OCI-M1 (cell line): ENCODE measurements around the gene VPS35.
"Not testable (repeated sequence)": the region's sequence is repeated elsewhere in the genome, so short reads cannot be mapped to it uniquely, and the experiment has no call there.

Experiments
- DNase-seq: peaks from one replicate; lab custom pipeline; 2025; lab: John Stamatoyannopoulos, UW

The VPS35 gene

DNA sequence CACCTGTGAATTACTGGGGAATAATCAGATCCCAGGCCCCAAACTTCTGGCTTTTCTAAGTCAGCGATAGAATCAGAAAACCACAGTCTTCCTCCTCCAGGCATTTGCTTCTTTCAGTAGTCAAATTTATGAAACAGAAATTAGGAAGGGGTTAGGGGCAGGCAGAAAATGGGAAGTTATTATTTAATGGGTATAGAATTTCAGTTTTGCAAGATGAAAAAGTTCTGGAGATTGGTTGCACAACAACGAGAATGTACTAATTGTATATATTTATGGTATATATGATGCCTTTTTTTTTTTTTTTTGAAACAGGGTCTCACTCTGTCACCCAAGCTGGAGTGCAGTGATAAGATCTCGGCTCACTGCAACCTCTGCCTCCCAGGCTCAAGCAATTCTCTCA, 23.9 kb upstream of the VPS35 start:
- DNase-seq: peak; percentile 4

- no peak for DNase-seq
Measured at GRCh38 chr16:46711106-46712058, 22.4 kb upstream of the VPS35 start.

DNA sequence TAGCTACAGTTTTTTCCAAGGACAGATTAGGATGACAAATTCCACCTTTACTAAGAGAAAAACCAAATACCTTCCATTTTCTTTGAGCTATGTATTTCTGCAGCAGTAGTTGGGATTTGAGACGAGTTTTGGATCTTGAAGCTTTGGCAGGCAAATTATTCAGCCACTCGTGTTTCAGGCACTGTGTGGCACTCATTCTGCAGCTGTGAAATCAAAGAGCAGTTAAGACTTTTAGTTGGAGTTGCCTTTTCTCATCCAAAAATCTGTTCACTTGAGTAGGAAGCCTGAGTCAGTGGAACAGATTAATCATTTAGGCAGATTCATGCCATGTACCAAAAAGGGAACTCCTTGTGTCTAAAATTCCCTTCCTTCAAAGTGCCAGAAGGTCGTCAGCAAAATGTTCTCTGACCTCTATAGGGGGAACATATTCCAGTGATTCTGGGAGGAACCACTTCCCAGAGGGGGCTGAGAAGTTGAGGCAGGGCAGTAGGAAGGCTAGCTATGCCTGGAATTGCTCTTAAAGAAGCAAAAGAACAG, 20.6 kb upstream of the VPS35 start:
- no peak for DNase-seq

GRCh38 chr16:46706642-46707041, 17.7 kb upstream of the VPS35 start:
- no peak for DNase-seq

- DNase-seq: no peak
Measured at GRCh38 chr16:46702030-46702429, 13.1 kb upstream of the VPS35 start.

DNA sequence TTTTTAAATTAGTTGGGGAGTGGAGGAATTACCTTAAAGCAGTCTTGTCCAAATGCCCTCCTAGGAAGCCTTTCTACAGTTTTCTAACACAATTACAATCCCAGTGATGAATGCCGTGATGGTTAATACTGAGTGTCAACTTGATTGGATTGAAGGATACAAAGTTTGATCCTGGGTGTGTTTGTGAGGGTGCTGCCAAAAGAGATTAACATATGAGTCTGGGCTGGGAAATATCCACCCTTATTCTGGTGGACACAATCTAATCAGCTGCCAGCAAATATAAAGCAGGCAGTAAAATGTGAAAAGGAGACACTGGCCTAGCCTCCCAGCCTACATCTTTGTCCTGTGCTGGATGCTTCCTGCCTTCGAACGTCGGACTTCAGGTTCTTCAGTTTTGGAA, 12.6 kb upstream of the VPS35 start:
- no peak for DNase-seq

DNA sequence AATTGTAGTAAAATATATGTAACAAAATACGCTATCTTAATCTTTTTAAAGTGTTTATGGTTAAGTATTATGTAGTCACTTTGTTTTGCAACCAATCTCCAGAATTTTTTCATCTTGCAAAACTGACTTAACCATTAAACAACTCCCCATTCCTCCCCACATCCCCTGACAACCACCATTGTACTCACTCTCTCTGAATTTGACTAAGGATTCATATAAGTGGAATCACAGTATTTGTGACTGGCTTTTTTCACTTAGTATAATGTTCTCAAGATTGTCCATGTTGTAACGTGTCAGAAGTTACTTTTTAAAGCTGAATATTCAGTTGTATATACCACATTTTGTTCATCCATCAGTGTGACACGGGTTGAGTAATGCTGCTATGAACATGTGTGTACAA, 11.1 kb upstream of the VPS35 start:
- no peak for DNase-seq

- DNase-seq: no peak
Measured at GRCh38 chr16:46696957-46697356, 8.0 kb upstream of the VPS35 start.

- DNase-seq: no peak
Measured at GRCh38 chr16:46695937-46696336, 7.0 kb upstream of the VPS35 start.

- no peak for DNase-seq
Measured at GRCh38 chr16:46693598-46693997, 4.6 kb upstream of the VPS35 start.

DNA sequence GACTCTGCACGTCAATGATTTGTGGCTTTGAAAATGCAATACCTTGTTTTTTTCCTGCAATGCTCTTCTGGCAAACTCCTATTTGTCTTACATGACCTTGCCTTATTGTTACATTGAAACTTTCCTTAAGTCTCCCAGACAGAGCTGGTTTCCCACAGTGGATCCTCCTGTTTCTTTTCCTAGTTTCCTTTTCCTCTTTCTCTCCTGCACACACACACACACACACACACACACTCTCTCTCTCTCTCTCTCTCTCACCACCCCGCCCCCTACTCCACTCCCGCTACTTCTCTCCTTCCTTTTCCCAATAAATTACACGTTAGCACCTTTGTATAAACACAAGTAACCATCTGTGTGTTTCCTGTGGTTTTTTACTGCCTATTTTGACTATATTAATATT, 2.7 kb upstream of the VPS35 start:
- no peak for DNase-seq

GRCh38 chr16:46690281-46691178, 1.6 kb upstream of the VPS35 start:
- no peak for DNase-seq

GRCh38 chr16:46689365-46690280, 645 bp upstream of the VPS35 start, which contains the start of gene ORC6:
TSS of gene ORC6 (plus strand) at chr16:46689659. CDS start at chr16:46689706, 47 bp downstream.
- DNase-seq: peak; percentile 97

GRCh38 chr16:46688101-46688653, 801 bp downstream of the VPS35 start:
- DNase-seq: peak; percentile 86

GRCh38 chr16:46687486-46687885, 1.5 kb downstream of the VPS35 start:
- DNase-seq: no peak

DNA sequence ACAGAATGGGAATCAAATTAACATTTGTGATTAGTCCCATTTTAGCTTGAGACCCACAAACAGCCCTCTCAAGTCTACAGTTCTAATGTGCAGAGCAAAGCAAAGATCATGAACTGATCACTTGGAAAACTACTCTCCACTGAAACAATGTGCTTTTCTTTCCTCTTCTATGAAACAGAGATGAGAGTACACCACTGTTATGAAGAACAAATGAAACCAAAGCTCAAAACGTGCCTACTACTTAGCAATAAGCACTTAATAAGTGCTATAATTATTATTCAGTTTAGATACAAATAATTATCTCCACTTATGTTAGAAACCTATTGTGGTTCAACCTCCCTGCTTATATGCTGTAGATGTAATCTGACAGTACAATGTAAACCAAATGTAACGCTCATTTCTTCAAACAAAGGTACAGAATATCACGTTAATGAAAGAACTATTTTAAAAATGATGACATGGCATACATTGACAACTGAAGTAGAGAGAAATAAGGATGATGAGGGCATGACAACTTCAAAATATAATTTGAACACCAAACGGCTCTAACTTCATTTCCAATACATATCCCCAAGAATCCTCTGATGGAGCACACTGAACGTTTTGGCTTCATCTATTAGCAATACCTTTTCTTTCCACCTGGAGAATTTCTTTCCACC, 2.0 kb downstream of the VPS35 start:
- no peak for DNase-seq

- DNase-seq: not testable (repeated sequence)
Measured at GRCh38 chr16:46681867-46682266, 7.1 kb downstream of the VPS35 start.

DNA sequence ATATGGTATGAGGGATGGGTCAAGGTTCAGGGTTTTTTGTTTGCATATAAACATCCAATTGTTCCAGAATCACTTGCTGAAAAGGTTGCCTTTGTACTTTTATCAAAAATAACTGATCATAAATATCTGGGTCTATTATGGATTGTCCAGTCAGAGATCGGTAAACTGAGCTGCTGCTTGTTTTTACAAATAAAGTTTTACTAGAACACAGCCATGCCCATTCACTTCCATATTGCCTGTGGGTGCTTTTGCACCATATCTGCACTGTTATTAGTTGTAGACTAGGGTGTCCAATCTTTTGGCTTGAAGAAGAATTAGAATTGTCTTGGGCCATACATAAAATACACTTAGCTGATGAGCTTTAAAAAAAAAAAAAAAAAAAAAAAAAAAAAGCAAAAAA, 11.0 kb downstream of the VPS35 start:
- not testable (repeated sequence) for DNase-seq

DNA sequence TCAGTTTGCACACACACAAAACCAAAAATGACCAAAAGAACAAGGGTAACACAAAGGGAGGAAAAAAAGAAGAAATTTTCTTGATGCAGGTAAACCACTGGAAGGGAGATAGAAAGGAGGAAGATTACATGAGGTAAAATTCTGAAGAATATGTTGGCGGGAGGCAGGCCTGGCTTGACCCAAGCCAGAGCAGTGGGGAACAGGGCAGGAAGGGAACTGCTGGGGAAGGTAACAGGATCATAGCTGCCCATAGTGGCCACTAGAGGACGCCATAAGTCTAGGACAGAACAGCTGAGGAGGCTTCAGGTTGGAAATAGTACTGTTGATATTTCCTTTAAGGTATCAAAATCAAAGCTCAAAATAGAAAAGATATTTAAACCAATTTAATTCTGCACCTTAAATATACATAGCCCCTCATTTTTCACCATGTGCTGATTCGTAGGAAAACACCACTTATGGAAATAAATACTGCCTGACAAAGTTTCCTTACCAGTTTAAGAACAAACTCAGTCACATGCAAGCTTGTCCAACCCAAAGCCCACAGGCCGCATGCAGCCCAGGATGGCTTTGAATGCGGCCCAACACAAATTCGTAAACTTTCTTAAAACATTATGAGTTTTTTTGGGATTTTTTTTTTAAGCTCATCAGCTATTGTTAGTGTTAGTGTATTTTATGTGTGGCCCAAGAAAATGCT, 15.5 kb downstream of the VPS35 start:
- DNase-seq: peak; percentile 65

- DNase-seq: no peak
Measured at GRCh38 chr16:46662123-46662522, 26.9 kb downstream of the VPS35 start.
